HG03354 (cell line): ENCODE results near the gene POC1A.

Experiments
- ATAC-seq: cut with Tn5 transposase; IDR thresholded peaks from one replicate; pipeline ENCODE4 v1.9.1; 2021; ENCODE audit warnings: mild to moderate bottlenecking; ENCODE audit not compliant: unreplicated experiment, poor library complexity, severe bottlenecking

POC1A gene

DNA sequence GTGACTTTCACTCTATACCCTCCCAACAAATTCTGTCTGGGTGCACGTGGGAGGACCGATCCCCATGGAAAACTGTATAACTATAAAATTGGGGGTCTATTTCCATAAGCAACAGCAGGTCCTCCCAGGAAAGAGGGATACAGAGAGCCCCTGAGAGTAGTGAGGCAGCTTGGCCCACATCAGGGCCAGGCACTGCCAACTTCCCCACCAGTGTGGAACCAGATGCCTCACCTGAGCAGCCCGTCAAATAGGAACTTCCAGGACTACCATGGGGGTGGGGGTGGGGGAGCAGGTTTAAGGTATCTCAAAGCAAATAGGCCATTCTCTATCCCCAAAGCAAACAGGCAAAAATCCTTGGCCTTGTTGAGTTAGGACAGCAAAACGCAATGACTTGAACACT is 64.5 kb downstream of the POC1A start:
- no peak for ATAC-seq

DNA sequence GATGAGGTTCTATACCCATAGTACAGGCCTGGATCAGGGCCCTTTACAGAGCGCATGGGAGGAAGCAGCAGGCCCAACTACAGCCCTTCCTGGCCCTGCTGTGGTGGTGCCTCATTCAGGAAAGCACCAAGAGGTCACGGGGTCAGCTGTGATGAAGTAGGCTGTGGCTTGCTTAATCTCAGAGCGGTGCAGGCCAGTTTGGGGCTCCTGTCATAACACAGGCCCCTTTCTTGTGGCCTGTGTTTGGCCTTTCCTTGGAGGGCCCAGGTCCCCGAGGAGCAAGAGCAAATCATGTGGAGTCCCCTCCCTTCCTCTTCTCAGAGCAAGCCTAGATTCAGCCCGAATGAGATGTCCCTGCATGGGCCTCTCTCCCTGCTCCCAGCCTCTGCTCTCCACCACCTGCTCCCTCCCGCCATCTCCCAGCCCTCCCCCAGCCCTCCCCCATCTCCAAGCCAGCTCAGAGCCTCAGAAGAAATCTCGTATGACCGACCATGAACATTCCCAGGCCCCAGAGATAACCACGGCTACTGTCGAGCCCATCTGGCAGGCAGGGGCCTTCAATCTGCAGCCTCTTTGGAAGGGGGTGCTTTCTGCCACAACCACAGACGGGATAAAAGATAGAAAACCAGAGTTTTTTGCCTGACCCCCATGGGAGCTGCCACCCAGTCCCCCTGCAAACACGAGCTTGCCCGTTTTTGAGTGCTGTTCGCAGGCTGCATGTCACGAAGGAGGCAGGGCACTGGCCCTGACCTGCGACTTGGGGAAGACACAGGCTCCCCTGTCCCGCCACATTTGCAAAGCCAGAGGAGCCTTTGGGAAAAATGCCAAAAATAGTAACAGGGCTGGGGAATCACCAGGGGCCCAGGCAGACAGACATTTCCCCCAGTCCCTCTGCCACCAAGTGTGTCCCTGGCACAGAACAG is 65.5 kb downstream of the POC1A start:
- no peak for ATAC-seq

DNA sequence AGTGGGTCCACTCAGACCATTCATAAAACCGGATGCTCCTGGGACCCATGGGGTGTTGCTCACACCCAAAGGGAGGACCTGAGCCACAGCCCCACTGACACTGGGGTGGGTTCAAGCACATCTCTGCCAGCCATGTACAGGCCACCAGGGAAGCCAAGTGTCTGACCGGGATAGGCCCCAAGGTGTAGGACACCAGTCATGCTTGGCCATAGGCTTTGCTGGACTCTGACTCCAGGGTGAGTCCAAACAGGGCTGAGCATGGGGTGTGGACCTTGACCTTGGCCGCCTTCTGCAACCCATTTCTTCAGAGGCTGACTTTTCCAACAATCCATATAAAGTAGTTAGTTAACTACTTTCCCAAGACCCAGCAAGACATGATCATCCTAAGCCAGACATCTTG is 66.5 kb downstream of the POC1A start:
- no peak for ATAC-seq

DNA sequence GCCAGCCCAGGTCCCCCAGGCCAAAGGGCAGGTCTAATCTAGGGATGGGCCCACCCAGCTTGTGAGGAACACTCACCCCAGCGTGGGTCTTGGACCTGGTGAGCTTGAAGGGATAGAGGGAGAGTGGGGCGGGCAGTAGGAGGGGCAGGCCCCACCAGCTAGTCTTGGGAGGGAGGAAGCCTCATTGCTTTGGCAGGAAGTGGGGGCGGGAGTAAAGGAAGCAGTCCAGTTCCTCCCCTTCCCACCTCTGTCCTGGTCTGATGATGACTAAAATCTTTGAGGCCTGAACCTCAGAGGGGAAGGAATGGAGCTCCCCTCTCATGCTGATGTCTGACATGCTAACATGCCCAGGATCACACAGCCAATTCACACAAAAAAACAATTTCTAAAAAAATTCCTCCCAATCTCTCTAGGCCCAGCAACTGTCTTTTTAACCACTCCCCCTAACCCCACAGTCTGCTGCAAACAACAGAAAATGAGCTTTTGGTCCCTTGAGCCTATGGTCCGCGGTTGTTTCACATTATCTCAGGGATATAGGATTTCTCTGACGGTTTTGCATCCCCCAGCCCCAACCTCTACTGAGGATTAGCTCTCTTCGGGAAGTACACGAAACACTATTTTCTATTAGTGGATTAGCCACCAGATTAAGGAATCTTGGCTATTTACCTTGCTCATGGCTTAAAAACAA is 67.1 kb downstream of the POC1A start:
- no peak for ATAC-seq

DNA sequence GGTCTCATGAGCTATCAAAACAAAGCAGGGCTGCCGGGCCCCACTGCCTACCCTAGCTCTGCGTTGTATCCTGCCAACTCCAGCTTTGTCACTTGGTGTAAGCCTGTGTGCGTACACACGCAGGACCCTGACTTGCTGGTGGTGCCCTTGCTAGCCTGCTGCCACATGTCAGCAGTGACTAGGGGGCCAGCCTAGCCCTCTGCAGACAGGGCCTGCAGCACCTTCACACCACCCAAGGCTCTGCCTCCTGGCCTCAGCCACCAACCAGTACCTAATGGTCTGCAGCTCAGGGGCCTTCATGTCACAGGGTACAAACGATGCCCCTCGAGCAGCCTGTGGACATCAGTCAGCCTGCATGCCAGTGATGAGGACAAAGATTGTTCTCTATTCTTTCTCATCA is 67.8 kb downstream of the POC1A start:
- no peak for ATAC-seq

DNA sequence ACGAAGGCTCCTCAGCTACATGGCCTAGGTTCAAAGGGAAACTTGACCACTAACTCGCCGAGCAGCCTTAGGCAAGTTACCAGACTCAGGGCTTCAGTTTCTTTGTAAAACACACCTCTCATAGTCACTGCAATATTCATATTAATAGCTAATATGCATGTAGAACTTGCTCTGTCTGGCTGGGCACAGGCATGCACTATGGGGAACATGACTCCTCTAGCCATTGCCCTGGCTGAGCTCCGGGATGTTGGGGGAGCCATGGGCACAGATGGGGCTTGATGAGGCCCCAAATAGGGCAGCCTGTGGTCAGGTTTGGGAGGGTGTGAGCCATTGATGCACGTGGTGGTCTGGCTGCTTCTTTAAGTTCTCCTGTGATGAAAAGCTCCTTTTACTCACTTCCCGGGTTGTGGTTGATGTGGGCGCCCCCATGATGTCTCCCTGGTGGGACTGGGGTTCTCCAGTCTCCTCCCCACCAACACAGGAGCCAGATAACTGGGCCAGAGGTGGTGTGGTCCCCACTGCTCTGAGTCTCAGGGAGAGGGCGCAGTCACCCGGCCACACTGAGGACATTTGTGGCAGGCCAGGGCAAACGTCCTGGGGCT is 68.4 kb downstream of the POC1A start:
- ATAC-seq: no peak

DNA sequence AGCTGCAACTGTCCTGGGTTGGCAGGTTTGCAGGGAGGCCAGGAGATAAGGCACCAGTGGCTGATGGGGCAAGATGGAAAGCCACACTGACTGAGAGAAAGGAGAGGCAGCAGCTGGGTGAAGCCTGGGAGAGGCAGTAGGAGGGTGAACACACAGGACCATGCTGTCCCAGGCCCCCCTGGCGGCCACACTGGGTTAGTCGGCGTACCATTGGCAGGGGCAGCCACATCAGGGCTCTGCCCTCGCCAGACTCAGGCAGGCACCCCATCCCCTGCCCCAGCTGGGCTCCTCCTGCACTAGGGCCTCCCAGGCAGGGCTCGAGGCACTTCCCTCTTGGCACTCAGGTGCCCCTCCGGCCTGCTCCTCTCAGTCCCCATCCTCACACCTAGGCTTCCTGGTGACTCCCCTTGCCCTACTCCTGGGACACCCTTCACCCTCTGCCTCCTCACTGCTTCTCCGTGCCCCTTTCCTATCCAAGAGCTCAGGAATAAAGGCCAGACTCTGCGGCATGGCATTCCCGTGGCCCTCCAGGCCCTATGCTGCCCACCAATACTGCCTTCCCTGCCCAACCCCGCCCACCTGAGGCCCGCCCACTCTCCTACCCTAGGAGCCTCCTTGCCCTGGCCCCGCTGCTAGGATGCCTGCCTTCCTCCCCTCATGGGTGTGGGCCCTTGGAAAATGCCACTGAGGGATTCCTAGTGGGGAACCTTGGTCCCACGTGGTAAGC is 69.1 kb downstream of the POC1A start:
- ATAC-seq: no peak

DNA sequence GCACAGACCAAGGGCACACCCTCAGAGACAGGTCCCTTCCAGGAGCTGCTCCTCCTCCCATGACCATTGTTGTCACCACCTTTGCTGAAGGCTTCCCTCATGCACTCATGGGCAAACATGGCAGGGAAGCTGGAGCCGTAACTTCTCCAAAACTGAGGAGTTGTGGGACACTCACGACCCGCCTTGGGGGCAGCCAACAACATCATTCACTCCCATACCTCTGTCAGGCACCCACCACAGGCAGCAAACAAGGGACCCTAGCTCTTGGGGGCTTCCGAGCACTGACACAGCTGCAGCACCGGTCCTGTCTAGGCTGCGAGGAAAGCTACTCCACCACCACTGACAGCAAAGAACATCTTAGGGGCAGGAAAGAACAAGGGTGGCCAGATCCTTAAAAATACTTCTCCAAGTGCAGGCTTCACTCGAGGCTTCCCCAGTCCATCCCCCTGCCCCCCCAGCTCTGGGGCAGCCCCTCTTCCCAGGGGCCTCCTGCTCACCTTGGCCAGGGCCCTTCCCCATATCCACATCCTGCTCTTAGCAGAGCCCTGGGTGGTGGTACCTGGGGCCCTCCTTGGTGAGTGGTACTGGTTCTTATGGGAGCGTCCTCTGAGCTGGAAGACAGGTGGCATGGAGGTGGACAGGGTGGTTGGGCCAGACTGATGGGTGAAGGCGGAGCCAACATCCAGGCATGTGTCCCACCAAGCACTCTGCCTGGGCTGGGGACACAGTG is 69.8 kb downstream of the POC1A start:
- ATAC-seq: no peak

DNA sequence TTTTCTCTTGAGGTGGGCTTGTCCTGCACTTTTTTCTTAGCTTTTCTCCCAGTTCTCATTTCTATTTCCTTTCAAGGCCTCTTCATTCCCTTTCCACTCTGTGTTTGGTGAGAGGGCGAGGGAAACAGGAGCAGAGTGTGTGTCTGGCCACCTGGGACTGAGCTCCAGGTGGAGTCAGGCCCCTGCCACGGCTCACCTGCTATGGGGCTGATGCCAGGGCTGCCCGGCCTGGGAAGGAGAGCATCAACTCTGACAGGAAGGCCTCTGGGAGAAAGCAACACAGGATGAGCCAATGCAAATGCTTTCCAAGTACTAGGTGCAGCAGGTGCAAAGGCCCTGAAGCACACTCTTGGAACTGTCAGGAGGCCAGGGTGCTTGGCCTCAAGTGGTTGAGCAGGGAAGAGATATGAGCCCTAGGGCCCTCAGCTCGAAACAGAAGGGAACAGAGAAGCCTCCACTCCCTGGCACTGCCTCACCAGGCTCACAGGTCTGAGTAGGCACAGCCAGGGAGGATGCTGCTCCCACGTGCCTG is 70.6 kb downstream of the POC1A start:
- ATAC-seq: no peak

DNA sequence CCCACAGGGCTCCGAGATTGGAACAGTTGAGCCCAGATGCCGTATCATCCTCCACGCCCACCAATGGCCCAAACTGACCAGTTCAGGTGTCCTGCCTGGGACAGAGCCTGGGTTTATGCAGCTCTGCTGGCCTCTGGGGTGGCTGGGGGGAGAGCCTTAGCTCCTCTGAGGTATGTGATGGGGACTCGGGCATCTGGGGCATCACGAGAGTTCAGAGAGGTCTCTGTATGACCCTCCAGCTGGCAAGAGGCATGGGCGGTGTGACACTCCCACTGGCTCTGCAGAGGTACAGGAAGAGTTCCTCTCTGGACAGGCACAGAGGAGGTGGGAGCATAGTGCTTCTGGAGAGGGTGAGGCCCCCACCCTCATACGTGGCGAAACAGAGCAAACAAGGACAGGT is 71.3 kb downstream of the POC1A start:
- ATAC-seq: no peak

DNA sequence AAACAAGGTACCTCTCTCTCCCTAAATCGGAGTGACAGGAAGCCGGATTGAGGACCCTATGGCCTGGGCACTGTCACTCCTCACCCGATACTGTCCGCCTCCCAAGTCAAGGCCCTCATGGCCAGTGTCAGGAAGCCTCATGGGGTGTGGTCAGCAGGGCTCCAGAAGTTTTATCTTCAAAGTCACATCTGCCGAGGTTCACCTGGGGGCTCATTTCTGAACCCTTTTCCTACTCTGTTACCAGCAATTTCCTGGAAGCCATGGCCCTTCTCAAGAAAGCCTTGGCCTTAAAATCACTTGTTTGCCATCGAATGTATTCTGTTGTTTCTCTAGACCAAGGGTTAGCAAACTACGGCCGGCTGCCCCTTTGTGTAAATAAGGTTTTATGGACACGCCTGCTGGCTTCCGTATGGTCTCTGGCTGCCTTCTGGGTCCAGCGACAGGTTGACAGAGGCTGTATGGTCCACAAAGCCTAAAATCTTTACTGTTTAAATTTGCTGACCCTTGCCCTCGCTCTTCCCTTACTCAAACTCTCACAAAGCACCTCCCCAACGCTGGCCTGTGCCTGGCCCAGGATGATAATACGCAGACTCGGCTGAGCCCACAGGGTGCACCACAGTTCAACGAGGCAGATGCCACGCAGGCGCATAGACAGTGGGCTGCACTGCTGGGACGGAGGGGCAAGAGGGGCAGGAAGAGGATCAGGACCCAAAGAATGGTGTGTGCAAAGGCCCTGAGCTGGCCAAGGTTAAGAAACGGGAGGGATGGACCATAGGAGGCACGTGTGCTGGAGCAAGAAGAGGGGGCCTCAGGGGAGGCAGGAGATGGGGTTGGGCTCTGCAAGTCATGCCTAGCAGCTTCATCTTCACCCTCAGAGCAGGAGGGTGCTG is 73.1 kb downstream of the POC1A start:
- no peak for ATAC-seq

DNA sequence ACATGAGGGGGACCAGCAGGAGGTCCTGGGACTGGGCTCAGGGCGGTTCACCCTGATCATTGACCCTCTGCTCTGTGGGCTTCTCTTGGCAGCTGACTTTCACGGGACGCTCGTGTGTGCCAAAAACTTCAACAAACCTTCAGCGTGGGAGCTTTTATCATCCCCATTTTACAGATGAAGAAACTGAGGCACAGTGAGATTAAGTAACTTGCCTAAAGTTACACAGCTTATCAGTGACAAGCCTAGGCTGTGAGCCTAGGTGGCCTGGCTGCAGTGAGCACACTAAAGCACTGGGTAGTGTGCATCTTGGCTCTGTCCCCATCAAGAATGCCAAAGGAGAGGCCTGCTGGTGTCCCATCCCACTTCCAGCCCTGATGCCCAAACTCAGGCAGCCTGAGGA is 74.3 kb downstream of the POC1A start:
- ATAC-seq: no peak

DNA sequence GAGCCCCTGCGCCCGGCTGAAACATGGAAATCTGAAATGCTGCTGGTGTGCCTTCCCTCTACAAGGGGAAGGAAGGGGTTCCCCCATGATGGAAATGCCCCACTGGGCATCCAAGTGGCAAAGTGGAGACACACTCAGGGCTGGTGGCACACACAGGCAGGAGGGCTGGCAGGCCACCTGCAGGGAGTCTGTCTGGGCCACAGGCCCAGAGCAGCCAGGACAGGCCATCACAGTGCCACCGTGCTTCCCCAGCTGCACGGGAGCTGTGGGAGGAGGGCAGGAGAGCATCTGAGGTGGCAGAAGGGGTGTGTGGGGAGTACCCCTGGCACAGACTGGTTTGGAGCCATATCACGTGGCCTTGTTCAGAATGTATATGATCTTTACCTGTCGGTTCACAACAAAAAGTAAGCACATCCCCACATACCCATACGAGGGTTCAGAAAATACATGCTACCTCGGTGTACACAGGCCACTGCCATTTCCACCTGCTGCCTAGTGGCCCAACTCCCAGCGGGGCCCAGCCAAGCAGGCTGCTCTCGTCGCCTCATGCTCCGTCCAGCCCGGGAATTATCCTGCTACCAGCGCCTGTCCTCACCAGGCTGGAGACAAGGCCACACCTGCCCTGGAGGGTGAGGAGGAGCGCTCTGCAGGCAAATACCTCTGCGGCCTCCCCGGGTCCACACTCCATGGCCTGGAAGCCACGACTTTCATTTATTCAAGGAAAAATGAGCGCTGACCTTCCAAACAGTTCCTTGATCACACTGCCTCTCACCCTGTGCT is 75.3 kb downstream of the POC1A start:
- no peak for ATAC-seq

DNA sequence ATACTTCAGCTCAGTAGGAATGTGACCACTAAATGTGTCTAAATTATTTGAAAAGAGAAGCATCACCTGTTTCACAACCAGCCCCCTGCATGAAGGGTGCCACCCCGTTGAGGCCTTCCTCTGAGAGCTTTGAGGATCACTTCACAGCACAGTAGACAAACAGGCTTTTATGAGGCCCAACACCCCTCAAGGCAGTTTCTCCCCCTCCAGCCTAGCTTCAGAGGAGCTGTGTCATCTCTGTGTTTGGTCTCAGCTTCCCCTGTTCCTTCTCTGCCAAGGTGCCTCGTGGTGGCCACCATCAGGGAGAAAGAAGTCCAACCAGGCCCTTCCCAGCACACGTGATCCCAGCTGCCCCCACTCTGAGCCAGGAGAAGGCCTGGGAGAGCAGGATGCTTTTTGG is 76.3 kb downstream of the POC1A start:
- no peak for ATAC-seq

DNA sequence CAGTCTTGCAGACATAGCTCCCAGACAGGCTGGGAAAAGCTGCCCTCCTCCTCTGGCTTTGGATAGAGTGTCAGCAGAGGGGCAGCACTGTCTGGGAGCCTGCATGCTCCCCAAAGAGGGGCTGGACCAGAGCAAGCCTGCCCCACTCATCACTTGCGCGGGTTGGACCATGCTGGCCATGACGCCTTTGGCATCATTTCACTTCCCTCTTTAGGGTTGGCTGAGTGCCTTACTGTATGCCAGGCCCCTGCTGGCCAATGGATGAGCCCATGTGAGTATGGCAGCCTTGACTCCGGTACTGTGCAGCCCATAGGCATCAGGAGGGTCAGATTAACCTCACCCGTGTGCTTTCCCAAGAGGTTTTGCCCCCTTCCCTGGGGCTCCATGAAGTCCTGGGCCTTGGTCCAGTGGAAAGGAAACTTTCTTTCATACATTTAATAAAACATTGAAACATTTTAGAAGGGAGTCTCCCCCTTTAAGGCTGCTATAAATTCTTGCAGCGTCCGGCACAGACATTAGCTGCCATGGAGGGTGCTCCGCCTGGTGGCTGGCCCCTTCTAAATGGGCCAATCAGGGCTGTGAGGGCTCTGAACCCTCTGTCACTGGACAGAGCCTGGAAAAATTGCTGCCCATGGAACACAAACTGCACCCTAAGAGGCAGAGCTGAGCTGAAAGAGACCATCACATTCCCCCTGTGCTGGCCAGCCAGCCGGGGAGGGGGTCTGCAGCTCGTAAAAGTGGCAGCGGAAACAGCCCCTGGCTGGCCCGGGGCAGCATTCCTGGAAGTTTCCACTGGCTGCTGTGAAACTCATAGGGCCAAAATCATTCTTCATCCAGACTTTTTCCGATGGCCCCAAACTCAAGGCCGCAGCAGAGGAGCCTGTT is 77.1 kb downstream of the POC1A start:
- ATAC-seq: no peak

DNA sequence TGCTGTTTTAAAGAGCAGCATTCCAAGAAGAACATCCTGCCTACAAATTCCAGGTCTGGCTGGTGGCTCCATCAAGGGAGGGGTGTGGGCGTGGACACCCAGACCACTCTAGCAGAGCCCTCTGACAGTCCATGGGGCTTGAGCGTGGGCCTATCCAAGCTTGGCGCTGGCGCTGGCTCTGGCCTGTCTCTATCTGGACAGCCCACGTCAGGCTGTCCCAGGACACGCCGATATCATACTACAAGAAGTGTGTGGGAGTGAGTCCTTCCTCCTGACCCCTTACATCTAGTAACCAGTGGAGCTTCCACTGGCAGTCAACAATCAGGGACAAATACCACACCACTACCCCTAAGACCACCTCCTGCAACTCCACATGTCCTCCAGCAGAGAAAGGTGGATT is 80.7 kb downstream of the POC1A start:
- ATAC-seq: no peak

DNA sequence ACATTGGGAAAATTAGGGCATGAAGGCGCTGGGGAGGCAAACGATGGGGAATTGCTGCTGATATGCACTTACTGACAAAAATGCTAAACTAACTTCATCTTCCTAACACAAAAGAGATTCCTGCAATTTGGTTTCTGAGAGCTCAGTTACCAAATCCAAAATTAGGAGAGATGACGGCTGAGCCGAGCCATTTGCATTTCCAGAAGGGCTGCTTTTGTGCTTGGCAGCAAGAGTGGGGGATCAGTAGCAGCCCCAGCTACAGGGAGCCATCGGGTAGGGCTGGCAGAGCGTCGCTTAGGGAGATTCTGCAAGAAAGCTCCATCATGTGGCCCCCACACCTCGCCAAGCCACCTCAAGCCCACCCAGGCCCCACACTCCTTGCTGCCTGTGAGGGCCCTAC is 81.8 kb downstream of the POC1A start:
- ATAC-seq: no peak
